Iris pigment epithelial cell (primary cell): ENCODE data around the gene PNLIPRP3.

Experiments used
- DNase-seq: peaks from one replicate; pipeline ENCODE4 v3.0.0-alpha.2; 2011; ENCODE audit warnings: low read depth

Gene PNLIPRP3

DNA sequence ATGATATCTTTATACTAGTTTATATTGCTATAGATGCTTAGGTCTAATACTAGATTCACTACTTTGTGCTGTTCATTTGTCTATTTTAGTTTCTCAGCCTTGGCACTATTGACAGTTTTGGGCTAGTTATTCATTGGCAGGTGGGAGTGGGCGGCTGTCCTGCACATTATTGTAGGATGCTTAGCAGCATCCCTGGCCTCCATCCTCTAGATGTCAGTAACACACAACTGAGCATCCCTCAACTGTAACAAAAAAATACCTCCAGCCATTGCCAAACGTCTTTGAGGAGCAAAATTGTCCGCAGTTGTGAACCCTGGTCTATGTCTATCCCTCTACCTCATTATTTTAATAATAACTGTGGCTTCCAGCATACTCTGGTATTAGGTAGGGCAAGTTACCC lies 83.7 kb downstream of the PNLIPRP3 start:
- no peak for DNase-seq

DNA sequence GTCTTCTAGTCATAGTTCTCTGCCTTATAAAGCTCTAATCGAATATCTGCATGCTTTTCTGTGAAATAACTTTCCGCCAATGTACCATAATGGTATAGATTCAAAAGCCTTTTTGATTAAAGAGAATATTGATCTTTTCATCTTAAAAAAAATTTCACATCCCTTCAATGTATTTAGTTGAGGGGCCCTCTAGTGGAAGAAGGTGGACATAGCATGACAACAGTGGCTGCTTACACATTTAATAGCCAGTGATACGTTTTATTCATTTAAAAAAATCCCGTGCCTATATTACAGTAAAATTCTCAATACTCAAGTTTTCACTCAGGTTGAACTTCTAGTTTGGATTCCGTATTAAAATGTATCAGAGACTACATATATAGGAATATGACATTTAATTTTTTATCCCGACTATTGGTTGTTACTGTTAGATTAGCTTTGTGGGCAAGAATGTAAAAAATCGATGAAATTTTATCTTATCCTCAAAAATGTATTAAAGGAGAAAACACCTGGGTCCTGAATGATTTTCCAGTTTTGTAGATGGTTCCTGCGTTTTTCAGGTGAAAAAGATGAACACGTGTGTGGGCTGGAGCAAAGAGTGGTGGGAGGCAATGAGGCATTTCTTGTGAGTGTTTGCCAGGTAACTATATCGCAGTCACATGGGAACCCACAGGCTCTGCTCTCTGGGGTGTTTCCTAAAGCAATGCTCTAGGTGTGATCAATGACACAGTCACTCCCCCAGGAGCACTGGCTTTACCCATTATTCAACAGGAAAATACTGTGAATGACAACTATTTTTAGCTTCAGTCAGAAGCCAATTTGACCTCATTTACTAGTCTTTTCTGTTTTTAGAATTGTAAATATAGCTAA lies 94.0 kb downstream of the PNLIPRP3 start:
- peak; percentile 58 for DNase-seq

DNA sequence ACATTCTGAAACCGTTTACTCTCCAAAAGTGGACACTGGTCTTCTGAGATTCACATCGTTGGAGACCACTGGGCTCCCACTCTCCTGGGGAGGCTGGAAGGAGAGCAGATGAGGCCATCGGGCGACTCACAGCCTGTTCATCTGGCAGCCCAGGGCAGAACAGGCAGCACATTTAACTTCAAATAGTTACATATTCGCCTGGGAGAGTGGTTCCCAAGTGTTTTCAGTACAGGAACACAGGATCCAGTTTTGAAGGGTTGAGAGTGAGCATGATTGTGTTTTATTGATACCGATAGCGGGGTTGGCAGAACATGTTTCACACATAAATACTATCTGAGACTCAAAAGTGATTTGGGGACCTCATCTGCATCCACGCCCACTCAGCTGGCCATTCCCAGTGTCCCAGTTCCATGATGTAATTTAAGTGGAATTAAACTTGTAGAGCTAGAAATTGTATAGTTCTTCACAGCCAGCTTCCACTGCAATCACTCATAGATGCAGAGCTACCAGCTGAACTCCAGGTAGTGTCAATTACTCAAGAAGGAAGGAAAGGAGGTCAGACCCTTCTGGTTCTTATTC lies 95.2 kb downstream of the PNLIPRP3 start:
- DNase-seq = no peak

- DNase-seq = no peak
Measured at GRCh38 chr10:116524736-116525135, 97.1 kb downstream of the PNLIPRP3 start.

DNA sequence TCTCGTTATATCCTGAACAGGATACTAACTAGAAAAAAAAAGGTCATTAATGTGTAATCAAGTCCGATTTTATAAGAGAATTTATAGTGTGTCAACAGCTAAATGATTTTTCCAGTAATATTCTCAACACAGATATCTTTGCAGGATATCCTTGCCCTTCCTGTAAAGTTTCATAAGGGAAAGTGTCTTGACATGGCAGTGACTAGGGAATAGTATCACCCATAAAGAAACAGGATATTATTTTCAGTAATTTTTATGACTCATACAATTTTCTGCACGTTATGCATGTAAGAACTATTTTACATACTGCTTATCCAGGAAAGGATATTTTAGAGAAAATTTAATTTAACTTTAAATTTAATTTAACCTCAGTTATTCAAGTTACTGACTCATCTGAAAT lies 98.6 kb downstream of the PNLIPRP3 start:
- DNase-seq = no peak
